Raji (cell line): Measurements from ENCODE around the gene F10.

ENCODE experiments used
- POLR2A ChIP-seq: IDR thresholded peaks from 2 replicates; pipeline ENCODE4 v1.6.1; 2011; ENCODE audit warnings: low read depth, low read length, control low read depth; ENCODE audit not compliant: insufficient read depth

Gene F10

GRCh38 chr13:113106711-113107351, 15.8 kb upstream of the F10 start:
- no peak for TF ChIP-seq POLR2A

GRCh38 chr13:113109151-113110047, 13.2 kb upstream of the F10 start:
- TF ChIP-seq POLR2A = no peak

GRCh38 chr13:113110048-113110851, 12.3 kb upstream of the F10 start:
- TF ChIP-seq POLR2A = no peak

- TF ChIP-seq POLR2A = no peak
These were observed 11.7 kb upstream of the F10 start for GRCh38 chr13:113110852-113111315.

- TF ChIP-seq POLR2A = no peak
These were observed 9.4 kb upstream of the F10 start for GRCh38 chr13:113112893-113113845.

- no peak for TF ChIP-seq POLR2A
These were observed 8.7 kb upstream of the F10 start for GRCh38 chr13:113113846-113114271.

GRCh38 chr13:113114511-113115362, 7.9 kb upstream of the F10 start:
- no peak for TF ChIP-seq POLR2A

- no peak for TF ChIP-seq POLR2A
These were observed 7.0 kb upstream of the F10 start for GRCh38 chr13:113115363-113116205.

GRCh38 chr13:113116206-113116800, 6.3 kb upstream of the F10 start:
- TF ChIP-seq POLR2A = no peak

- no peak for TF ChIP-seq POLR2A
These were observed 5.7 kb upstream of the F10 start for GRCh38 chr13:113116871-113117271.

- no peak for TF ChIP-seq POLR2A
These were observed 5.2 kb upstream of the F10 start for GRCh38 chr13:113117335-113117872.

GRCh38 chr13:113117911-113118260, 4.7 kb upstream of the F10 start:
- no peak for TF ChIP-seq POLR2A
